HG02973 (cell line): ENCODE measurements around the gene KIF4A.
"Not testable (repeated sequence)": the region's sequence is repeated elsewhere in the genome, so short reads cannot be mapped to it uniquely, and the experiment has no call there.

Source experiments
- ATAC-seq: cut with Tn5 transposase; IDR thresholded peaks from one replicate; pipeline ENCODE4 v1.9.1; 2021; ENCODE audit warnings: moderate library complexity; ENCODE audit not compliant: unreplicated experiment

Gene KIF4A, protein sequence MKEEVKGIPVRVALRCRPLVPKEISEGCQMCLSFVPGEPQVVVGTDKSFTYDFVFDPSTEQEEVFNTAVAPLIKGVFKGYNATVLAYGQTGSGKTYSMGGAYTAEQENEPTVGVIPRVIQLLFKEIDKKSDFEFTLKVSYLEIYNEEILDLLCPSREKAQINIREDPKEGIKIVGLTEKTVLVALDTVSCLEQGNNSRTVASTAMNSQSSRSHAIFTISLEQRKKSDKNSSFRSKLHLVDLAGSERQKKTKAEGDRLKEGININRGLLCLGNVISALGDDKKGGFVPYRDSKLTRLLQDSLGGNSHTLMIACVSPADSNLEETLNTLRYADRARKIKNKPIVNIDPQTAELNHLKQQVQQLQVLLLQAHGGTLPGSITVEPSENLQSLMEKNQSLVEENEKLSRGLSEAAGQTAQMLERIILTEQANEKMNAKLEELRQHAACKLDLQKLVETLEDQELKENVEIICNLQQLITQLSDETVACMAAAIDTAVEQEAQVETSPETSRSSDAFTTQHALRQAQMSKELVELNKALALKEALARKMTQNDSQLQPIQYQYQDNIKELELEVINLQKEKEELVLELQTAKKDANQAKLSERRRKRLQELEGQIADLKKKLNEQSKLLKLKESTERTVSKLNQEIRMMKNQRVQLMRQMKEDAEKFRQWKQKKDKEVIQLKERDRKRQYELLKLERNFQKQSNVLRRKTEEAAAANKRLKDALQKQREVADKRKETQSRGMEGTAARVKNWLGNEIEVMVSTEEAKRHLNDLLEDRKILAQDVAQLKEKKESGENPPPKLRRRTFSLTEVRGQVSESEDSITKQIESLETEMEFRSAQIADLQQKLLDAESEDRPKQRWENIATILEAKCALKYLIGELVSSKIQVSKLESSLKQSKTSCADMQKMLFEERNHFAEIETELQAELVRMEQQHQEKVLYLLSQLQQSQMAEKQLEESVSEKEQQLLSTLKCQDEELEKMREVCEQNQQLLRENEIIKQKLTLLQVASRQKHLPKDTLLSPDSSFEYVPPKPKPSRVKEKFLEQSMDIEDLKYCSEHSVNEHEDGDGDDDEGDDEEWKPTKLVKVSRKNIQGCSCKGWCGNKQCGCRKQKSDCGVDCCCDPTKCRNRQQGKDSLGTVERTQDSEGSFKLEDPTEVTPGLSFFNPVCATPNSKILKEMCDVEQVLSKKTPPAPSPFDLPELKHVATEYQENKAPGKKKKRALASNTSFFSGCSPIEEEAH

DNA sequence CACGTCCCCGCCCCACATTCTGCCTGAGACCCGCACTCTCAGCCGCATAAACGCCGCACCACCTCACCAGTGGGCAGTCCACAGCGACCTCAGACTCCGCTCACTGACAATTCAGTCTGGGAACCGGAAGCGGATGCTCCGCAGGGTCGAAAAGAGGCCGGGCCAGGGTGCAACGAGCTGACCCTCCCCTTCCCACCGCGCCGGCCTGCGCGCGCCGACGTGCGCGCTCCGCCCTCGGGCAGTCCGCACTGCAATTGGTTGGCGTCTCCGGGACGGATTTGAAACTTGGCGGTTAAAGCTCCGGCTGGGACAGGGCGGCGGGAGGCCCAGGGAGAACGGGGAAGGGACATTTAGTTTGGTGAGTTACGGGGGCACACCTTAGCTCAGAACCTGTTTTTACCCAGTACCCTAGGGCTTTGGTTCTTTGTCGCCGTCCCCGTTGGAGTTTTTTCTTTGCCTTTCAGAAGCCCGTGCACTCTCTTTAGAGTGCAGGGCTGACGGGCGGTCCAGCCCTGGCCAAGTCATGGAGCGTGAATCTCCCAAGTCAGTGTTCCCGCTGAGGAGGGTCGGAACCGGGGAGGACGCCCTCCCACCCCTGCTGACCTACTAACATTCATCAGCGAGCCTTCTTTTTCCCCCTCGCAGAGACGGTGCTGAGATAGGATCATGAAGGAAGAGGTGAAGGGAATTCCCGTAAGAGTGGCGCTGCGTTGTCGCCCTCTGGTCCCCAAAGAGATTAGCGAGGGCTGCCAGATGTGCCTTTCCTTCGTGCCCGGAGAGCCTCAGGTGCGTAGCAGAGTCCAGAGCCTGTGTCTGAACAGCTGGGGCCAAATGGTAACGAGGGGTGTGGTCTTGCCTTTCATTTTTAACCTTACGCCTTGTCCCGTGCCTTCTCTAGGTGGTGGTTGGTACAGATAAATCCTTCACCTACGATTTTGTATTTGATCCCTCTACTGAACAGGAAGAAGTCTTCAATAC, at the start of gene KIF4A, which contains the start of gene PDZD11:
TSS of gene KIF4A (plus strand) at position 312 of the 978 bp plus-strand sequence. CDS start at position 667, 355 bp downstream.
TSS of gene PDZD11 (minus strand) at position 135 of the 978 bp plus-strand sequence. CDS start 586 bp downstream, outside the sequence.
- ATAC-seq = peak; percentile 97

DNA sequence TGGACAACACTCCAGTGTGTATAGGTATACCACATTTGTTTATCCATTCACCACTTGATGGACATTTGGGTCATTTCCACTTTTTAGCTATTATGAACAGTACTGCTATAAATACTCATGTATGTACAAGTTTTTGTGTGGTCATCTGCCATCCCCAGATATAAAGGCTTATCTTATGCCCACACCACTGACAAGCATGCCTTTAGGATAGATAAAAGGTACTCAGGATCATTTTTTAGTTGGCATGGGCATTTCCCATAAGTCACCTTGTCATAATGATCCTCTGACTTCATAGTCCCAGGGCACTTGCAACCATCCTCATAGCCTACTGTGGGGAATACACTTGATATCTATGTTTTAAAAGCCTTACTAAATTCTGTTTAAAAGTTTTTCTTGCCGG, 49.2 kb upstream of the KIF4A start:
- ATAC-seq = no peak

DNA sequence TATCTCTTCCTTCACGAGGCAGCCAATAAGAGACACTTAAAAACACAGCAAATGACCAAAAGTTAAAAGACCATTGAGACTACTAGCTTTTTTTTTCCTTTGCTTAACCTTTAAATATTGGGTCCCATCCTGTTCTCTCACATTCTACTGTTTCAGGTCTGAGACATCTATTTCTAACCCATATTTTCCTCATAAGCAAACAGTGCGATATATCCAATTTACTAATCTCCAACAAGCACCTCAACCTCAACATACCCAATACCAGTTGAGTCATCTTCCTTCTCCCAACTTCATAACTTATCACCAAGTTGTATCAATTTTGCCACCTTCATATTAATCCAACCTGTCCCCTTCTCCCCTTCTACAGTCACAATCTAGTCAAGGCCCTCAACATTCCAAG, 48.4 kb upstream of the KIF4A start:
- no peak for ATAC-seq

DNA sequence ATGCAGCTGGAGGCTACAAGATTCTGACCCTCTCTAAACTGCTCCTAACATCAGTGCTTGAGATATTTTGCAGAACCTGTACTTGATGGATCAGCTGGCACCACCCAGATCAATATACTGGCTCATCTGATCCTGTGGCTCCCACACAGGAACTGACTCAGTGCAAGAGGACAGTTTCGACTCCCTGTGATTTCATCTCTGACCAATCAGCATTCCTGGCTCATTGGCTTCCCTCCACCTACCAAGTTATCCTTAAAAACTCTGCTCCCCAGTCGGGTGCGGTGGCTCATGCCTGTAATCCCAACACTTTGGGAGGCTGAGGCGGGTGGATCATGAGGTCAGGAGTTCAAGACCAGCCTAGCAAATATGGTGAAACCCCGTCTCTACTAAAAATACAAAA, 46.3 kb upstream of the KIF4A start:
- not testable (repeated sequence) for ATAC-seq

DNA sequence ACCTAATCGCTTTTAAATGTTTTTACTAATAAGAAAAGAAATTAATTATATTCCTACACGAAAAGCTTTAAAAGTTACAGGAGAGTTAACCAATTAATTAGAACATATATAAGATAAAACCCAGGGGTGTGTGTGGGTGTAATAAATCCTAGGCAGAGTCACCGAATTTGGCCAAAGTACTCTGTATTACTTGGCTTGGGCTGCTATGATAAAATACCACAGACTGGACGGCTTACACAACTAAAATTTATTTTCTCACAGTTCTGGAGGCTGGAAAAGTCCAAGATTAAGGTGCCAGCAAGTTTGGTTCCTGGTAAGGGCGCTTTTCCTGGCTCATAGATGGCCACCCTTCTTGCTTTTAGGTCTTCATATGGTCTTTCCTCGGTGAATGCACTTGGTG, 45.0 kb upstream of the KIF4A start:
- no peak for ATAC-seq

DNA sequence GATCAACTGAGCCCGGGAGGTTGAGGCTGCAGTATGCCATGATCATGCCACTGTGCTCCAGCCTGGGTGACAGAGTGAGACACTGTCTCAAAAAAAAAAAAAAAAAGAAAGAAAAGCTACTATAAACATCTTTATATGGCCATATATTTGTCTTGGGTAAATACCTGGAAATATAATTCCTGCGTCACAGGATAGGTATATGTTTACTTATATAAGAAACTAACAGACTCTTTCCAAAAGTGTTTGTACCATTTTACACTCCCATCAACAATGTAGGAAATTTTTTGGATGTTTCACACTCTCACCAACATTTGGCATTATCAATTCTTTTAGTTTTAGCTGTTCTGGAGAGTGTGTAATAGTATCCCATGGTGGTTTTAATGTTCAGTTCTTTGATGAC, 42.7 kb upstream of the KIF4A start:
- ATAC-seq = no peak

DNA sequence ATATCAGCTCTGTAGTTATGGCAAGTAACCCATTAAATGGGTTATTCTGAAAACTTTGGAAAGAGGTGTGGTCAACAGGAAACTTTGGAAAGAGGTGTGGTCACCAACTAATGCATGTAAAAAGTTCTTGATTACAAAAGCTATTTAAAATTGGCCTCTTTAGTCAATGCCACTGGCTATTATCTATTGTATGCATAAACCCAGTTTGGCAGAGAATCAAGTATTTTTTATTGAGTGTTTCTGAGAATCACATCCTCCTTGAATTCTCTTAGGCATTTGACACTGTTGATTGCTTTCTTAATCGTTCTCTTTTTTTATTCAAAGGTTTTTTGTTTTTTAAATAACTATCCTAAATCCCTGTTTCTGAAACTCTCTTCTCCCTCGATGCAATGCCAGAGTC, 37.4 kb upstream of the KIF4A start:
- ATAC-seq = no peak

DNA sequence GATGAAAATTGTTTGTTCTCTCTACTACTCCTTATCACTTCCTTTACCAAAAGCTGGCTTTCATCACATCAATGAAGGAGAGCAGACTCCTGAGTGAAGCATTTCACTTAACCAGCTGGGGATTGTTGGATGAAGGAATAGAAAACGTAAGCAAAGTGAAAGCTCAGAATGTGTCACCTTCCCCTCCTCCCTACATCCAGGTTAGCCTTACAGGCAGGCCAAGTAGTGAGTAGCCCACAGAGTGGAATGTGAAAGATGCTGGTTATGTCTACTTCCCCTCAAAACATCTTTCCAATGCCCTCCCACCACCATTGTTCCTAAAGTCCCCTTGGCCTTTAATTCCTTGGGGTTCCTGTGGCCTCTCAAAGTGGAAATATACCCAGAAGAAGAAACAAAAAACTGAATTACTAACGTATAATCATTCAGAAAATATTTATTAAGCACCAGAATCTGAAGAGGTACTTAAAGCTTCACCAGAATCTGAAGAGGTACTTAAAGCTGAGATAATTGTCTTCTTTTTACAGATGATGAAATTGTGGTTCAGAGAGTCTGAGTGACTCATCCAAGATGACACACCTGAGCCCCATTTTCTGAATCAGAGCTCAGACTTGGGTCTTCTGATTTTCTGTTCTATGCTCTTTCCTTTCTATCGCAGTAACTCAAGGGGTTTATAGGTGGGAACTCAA, 36.4 kb upstream of the KIF4A start:
- ATAC-seq = no peak

DNA sequence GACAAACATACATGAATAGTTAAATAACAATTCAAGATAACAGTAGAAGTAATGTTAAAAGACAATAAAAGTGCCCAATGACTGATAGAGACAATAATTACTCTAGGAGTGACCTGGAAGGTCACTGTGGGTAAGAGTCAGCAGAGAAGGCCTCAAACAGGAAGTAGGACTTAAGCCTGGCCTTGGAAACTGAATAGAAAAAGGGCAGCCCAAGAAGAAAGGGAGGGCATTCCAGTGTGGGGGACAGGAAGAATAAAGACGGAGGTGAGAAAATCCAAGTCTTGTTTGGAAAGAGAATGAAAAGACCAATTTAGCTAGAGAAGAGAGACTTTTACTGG, 35.9 kb upstream of the KIF4A start:
- no peak for ATAC-seq

DNA sequence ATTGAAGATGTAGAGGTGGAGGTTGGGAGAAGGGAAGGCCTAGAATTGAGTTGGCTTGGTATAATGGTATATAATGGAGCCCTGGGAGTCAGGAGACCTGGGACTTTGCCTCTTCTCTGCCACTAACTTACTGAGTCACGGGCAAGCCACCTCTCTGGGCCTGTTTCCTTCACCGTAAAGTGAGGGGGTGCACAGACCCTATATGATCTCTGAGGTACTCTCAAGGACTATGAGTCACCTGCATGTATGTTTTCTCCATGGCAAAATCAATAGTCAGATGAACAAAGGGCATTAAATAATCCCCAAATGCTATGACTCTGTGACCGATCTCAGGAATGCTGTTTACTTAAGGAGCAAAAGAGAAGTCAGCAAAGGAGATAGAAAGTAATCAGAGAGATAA, 35.0 kb upstream of the KIF4A start:
- ATAC-seq = no peak

DNA sequence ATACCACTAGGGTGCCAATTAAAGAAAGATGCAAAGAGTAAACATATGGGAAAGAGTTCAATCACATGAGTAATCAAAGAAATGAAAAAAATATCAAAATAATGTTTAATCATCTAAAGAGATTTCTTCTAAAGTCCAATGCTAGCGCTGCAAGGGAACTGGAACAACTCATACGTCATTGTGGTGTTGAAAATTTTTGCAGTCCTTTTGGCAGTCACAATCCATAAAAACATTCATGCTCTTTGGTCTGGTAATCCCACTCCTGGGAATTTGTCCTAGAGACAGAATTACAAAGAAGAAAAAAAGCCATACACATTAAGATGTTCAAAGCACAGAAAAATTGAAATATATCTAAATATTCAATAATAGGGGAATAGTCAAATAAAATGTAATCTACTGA, 34.5 kb upstream of the KIF4A start:
- ATAC-seq = no peak

DNA sequence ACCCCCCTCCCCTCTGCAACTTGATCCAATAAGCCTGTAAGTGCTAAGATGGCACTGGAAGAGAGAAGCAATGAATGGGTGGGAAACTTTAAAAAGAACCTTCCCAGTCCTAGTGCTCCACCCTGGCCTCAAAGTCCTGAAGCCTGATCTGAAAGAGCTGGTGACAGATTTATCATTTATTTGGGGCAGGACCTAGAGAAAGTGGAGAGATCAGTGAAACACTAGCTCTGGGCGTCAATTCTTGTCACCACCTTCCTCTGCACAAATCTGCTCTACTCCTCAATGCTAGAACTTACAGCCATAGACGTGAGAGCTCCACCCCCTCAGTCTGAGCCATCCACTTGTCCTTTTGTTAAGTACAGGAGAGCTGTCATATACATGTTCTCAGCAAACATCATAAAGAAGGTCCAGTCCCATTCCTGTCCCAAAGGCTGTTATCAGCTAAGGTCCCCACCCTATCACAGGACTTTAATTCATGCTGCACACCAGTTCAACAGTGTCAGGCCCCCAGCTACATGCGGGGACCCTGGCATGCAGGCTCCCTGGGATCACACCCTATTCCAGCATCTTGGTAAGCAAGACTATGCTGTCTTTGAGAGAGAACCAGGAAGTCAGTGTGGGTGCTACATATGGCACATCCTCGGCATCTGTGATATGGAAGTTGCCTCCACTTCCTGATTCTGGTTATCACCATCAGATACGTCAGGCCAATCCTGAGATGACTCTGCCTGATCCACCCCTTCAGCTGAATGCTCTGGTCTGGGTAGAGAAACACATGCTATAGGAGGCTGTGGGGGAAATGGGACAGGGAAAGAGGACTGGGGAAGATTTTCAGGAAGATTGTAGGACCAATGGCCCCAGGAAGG, 32.2 kb upstream of the KIF4A start:
- ATAC-seq = no peak

DNA sequence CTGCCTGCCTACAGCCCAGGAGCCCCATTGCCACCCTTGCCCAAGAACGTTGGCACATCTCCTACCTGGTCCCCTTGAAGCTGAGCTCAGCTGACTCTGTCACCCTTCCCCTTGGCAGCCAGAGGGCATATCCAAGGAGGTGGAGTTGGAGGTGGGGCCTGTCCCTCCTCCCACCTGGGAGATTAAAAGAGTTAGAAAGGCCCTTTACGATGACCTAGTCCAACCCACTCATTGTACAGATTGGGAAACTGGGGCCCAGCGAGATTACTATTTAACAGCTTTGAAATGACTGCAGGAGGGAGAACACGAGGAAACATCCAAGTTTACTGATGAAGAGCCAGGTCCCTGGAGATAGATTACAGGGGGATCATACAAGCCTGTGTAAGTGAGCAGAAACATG, 29.8 kb upstream of the KIF4A start, which contains the start of gene P2RY4:
TSS of gene P2RY4 (minus strand) at position 101 of the 400 bp plus-strand sequence. CDS start 580 bp downstream, outside the sequence.
- ATAC-seq = no peak

DNA sequence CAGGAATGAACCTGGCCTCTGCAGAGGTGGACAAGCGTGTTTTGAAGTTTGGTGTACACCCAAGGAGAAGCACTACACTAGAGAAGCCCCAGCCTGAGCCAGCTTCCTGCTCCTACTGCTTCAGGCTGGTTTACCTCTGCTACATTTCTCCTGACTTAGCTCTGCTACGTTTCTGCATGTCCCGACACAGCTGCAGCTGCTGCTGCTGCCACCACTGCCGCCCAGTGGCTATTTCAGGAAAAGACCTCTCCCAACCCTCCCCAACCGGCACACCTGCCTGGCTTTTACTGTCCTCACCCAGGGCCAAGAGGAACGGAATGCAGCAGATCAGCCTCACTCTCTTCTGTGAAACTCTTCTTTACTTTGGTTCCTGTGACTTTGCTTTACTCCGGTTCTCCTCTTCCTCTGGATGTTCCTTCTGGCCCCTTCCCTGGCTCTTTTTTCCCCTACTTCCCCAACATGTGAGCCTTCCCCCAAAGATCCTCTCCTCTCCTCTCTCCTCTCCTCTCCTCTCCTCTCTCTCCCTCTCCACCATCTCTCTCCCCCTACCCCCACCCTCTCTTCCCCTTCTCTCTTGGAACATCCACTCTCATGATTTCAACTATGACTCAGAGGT, 26.8 kb upstream of the KIF4A start:
- no peak for ATAC-seq

DNA sequence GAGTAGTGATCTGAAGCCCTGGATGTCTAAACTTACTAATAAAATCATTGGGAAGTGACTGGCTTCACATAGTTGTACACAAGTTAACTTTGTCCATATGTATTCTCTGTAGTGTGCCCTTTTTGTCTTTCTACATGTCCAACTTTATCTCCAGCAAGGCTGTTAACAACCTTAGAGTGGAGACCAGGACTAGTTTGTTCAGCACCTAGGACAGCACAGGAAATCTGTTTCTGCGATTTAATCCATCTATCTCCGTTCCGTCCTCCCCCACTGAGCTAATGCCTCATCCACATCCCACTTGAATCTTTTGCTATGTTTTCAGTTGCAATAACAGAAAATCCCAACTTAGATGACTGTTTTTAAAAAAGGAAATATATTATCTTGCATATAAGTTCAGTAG, 25.1 kb upstream of the KIF4A start:
- ATAC-seq = no peak

DNA sequence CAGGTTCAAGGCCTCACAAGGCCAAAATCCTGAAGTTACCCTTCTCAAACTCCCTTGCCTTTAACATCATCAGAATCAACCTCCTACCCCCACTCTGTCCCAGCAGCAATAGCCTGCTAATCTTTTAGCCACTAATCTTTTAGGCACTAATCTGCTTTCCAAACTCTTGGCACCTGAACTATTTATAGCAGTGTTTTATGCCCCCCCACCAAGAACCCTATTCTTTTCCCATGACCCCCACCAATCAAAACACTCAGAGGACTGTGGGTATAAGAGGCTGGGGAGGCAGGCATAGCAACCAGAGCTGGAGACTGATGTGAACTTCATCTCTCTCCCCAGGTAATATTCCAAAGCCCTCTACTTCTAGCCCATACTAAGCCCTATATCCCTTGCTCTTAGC, 21.9 kb upstream of the KIF4A start, which contains the start of gene ARR3:
TSS of gene ARR3 (plus strand) at position 301 of the 400 bp plus-strand sequence. CDS start 1,052 bp downstream, outside the sequence.
- ATAC-seq = no peak

DNA sequence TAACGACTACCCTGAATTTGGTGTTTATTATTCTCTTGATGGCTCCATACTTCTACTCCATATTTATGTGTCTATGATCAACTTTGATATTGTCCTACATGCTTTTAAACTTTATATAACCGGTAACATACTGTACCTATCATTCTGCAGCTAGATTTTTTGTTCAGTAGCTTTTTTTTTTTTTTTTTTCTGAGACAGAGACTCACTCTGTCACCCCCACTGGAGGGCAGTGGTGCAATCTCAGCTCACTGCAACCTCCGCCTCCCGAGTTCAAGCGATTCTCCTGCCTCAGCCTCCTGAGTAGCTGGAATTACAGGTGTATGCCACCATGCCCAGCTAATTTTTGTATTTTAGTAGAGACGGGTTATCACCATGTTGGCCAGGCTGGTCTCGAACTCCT, 15.9 kb upstream of the KIF4A start:
- not testable (repeated sequence) for ATAC-seq

DNA sequence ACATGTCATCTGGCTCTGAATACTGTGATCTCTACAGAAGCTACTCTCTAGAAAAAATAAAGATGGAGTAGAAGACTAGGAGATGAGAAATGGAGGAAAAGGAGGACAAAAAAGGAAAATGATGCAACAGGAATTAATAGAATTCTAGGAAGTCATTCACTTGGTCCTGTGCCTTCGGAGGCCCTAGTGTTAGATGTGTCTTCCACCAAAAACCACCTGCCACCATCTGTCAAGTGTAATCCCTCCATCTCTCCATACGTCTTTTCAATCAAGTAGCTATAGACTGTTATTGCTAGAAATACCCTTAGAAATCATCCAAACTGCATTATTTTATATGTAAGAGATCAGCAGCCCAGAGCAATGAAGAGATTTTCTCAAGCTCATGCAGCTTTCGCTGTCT, 10.8 kb upstream of the KIF4A start:
- ATAC-seq = no peak
